Effector memory CD4-positive, alpha-beta T cell (primary cell): ENCODE measurements around the gene FOXP1.

Experiments used
- DNase-seq, 3 donors: peaks; one replicate each; pipeline ENCODE4 v3.0.0-alpha.2; 2020
- H3K27ac ChIP-seq: 2 replicates; pipeline ENCODE4 v1.7.0; 2013; ENCODE audit warnings: mild to moderate bottlenecking, low read length, moderate library complexity; ENCODE audit not compliant: insufficient read depth, poor library complexity, severe bottlenecking
- H3K27me3 ChIP-seq: replicated peaks from 2 replicates; pipeline ENCODE4 v1.7.0; 2013; ENCODE audit warnings: mild to moderate bottlenecking, low read length; ENCODE audit not compliant: insufficient read depth, control insufficient read depth, poor library complexity, severe bottlenecking
- H3K36me3 ChIP-seq: 2 replicates; pipeline ENCODE4 v1.7.0; 2013; ENCODE audit warnings: mild to moderate bottlenecking, low read length, moderate library complexity; ENCODE audit not compliant: control insufficient read depth, insufficient read depth
- H3K4me1 ChIP-seq: 2 replicates; pipeline ENCODE4 v1.7.0; 2013; ENCODE audit warnings: low read length, mild to moderate bottlenecking; ENCODE audit not compliant: control insufficient read depth, insufficient read depth, poor library complexity, severe bottlenecking
- H3K4me3 ChIP-seq: 2 replicates; pipeline ENCODE4 v1.7.0; 2013; ENCODE audit warnings: low read length, low read depth, mild to moderate bottlenecking; ENCODE audit not compliant: insufficient read depth, poor library complexity, severe bottlenecking
- H3K9me3 ChIP-seq: 2 replicates; pipeline ENCODE4 v1.7.0; 2013; ENCODE audit warnings: mild to moderate bottlenecking, low read length, moderate library complexity; ENCODE audit not compliant: control insufficient read depth

FOXP1 gene

GRCh38 chr3:71523628-71524027 lies 59.9 kb downstream of the FOXP1 start:
- no peak overlapping the region for H3K4me3 ChIP-seq
- DNase-seq, result no peak
- H3K36me3 ChIP-seq, result no peaks in the 10 kb centered on the region
- H3K9me3 ChIP-seq, result no peaks in the 10 kb centered on the region
- H3K4me1 ChIP-seq, result no peaks in the 10 kb centered on the region
- no peaks in the 10 kb centered on the region for H3K27me3 ChIP-seq
- H3K27ac ChIP-seq, result no peak overlapping the region

- H3K27me3 ChIP-seq, result no peaks in the 10 kb centered on the region
- H3K9me3 ChIP-seq, result no peaks in the 10 kb centered on the region
- H3K27ac ChIP-seq, result no peak overlapping the region
- no peak for DNase-seq
- H3K36me3 ChIP-seq, result no peaks in the 10 kb centered on the region
- no peaks in the 10 kb centered on the region for H3K4me1 ChIP-seq
- H3K4me3 ChIP-seq, result no peak overlapping the region
Measured at GRCh38 chr3:71521940-71522876, 61.3 kb downstream of the FOXP1 start.

- Histone ChIP-seq H3K4me1 (no peaks in the 10 kb centered on the region), H3K9me3 (no peaks in the 10 kb centered on the region)
Measured at GRCh38 chr3:71521021-71521352, 62.5 kb downstream of the FOXP1 start.

GRCh38 chr3:71520161-71521020 lies 63.1 kb downstream of the FOXP1 start:
- Histone ChIP-seq H3K36me3 (no peaks in the 10 kb centered on the region), H3K4me1 (no peaks in the 10 kb centered on the region), H3K4me3 (no peak overlapping the region), H3K9me3 (no peaks in the 10 kb centered on the region), H3K27ac (no peak overlapping the region), H3K27me3 (no peaks in the 10 kb centered on the region)
- DNase-seq, result no peak

More at GRCh38 chr3:71521021-71521352, 62.5 kb downstream of the FOXP1 start:
- H3K4me3 ChIP-seq, result no peak overlapping the region
- H3K36me3 ChIP-seq, result no peaks in the 10 kb centered on the region
- no peak overlapping the region for H3K27ac ChIP-seq
- DNase-seq, result no peak
- H3K27me3 ChIP-seq, result no peaks in the 10 kb centered on the region

GRCh38 chr3:71518089-71518488 lies 65.4 kb downstream of the FOXP1 start:
- no peak for DNase-seq

GRCh38 chr3:71517271-71517791 lies 66.2 kb downstream of the FOXP1 start:
- Histone ChIP-seq H3K9me3 (no peaks in the 10 kb centered on the region), H3K36me3 (no peaks in the 10 kb centered on the region), H3K27me3 (no peaks in the 10 kb centered on the region), H3K4me1 (no peaks in the 10 kb centered on the region), H3K27ac (no peak overlapping the region), H3K4me3 (no peak overlapping the region)
- DNase-seq, result no peak

More at GRCh38 chr3:71518089-71518488, 65.4 kb downstream of the FOXP1 start:
- no peak overlapping the region for H3K27ac ChIP-seq
- no peaks in the 10 kb centered on the region for H3K9me3 ChIP-seq
- no peaks in the 10 kb centered on the region for H3K36me3 ChIP-seq
- H3K27me3 ChIP-seq, result no peaks in the 10 kb centered on the region
- H3K4me3 ChIP-seq, result no peak overlapping the region
- no peaks in the 10 kb centered on the region for H3K4me1 ChIP-seq

GRCh38 chr3:71515636-71516365 lies 67.7 kb downstream of the FOXP1 start:
- no peak for DNase-seq
- Histone ChIP-seq H3K36me3 (no peaks in the 10 kb centered on the region), H3K4me1 (peaks cover 5% of the 10 kb centered on the region), H3K27me3 (no peaks in the 10 kb centered on the region), H3K9me3 (no peaks in the 10 kb centered on the region), H3K27ac (no peak overlapping the region), H3K4me3 (no peak overlapping the region)

GRCh38 chr3:71514621-71515020 lies 68.9 kb downstream of the FOXP1 start:
- Histone ChIP-seq H3K27ac (no peak overlapping the region), H3K36me3 (no peaks in the 10 kb centered on the region), H3K4me3 (no peak overlapping the region), H3K4me1 (peaks cover 5% of the 10 kb centered on the region), H3K9me3 (no peaks in the 10 kb centered on the region), H3K27me3 (no peaks in the 10 kb centered on the region)
- DNase-seq, result no peak

- DNase-seq, result no peak
- H3K27ac ChIP-seq, result no peak overlapping the region
- no peaks in the 10 kb centered on the region for H3K36me3 ChIP-seq
Measured at GRCh38 chr3:71513515-71513914, 70.0 kb downstream of the FOXP1 start.

More at GRCh38 chr3:71513515-71513914, 70.0 kb downstream of the FOXP1 start:
- H3K4me1 ChIP-seq, result peaks cover 5% of the 10 kb centered on the region
- no peaks in the 10 kb centered on the region for H3K27me3 ChIP-seq
- H3K4me3 ChIP-seq, result no peak overlapping the region
- no peaks in the 10 kb centered on the region for H3K9me3 ChIP-seq
